Astrocyte of the spinal cord (primary cell): Measurements from ENCODE around the gene ETNK2.
"Not testable (repeated sequence)": the region's sequence is repeated elsewhere in the genome, so short reads cannot be mapped to it uniquely, and the experiment has no call there.

ENCODE experiments used
- DNase-seq: peaks from one replicate; pipeline ENCODE4 v3.0.0; 2011; ENCODE audit warnings: low read depth, low spot score
- H3K4me3 ChIP-seq: 2 replicates; pipeline ENCODE4 v1.5.1; 2011; ENCODE audit warnings: low read depth, mild to moderate bottlenecking, low read length, moderate library complexity
- in situ Hi-C: cut with HindIII; loops from 2 replicates; pipeline ENCODE4 v1.10.0; 2017; ENCODE audit warnings: low sequenced_read_pairs
- TF ChIP-seq, protein P1 (sequence below): IDR thresholded peaks from 2 replicates; pipeline ENCODE4 v1.5.1; 2012; ENCODE audit warnings: low read depth, mild to moderate bottlenecking, low read length, inconsistent platforms

Gene ETNK2

GRCh38 chr1:204104331-204105130 lies 47.3 kb downstream of the ETNK2 start:
- no peak overlapping the region for H3K4me3 ChIP-seq

GRCh38 chr1:204103431-204103741 lies 48.5 kb downstream of the ETNK2 start:
- H3K4me3 ChIP-seq: no peak overlapping the region
- DNase-seq: no peak
- in situ Hi-C loops: no loop called here
- TF ChIP-seq, protein P1, sequence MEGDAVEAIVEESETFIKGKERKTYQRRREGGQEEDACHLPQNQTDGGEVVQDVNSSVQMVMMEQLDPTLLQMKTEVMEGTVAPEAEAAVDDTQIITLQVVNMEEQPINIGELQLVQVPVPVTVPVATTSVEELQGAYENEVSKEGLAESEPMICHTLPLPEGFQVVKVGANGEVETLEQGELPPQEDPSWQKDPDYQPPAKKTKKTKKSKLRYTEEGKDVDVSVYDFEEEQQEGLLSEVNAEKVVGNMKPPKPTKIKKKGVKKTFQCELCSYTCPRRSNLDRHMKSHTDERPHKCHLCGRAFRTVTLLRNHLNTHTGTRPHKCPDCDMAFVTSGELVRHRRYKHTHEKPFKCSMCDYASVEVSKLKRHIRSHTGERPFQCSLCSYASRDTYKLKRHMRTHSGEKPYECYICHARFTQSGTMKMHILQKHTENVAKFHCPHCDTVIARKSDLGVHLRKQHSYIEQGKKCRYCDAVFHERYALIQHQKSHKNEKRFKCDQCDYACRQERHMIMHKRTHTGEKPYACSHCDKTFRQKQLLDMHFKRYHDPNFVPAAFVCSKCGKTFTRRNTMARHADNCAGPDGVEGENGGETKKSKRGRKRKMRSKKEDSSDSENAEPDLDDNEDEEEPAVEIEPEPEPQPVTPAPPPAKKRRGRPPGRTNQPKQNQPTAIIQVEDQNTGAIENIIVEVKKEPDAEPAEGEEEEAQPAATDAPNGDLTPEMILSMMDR: no peak

More at GRCh38 chr1:204104331-204105130, 47.3 kb downstream of the ETNK2 start:
- in situ Hi-C loops: no loop called here
- TF ChIP-seq, protein P1: no peak
- DNase-seq: no peak

DNA sequence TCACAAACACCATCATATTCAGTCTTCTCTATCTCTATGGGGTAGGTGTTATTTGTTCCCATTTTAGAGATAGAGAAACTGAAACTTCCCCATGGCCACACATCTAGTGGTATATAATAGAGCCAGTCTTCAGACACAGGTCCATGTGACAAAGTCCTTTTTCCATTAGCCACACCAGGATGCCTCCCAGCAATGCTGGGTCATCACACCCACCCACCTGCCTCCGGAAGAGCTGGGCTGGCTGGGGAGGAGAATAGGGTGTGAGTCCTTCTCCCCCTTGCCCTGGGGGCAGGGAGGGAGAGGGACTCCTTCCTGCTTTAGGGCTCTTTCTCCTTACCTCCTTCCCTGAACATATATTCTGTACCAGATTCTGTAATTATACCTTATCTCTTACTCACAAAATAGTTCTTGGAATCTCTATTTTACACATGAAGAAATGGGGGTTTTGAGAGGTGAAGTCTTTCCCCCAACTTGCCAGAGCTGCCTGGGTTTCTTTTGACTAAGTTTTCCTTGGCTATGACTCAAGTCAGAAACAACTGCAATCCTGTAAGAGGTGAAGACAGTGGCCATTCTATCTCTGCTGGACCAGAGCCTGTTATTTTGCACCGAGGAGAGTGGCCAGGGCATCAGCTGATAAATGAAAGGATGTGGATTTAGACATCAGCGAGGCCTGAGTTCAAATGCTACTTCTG lies 49.0 kb downstream of the ETNK2 start:
- TF ChIP-seq, protein P1: no peak
- in situ Hi-C loops: no loop called here
- no peak for DNase-seq
- H3K4me3 ChIP-seq: no peak overlapping the region

- no peak for DNase-seq
- in situ Hi-C loops: no loop called here
- TF ChIP-seq, protein P1: no peak
- no peak overlapping the region for H3K4me3 ChIP-seq
Measured at GRCh38 chr1:204102029-204102611, 49.7 kb downstream of the ETNK2 start.

DNA sequence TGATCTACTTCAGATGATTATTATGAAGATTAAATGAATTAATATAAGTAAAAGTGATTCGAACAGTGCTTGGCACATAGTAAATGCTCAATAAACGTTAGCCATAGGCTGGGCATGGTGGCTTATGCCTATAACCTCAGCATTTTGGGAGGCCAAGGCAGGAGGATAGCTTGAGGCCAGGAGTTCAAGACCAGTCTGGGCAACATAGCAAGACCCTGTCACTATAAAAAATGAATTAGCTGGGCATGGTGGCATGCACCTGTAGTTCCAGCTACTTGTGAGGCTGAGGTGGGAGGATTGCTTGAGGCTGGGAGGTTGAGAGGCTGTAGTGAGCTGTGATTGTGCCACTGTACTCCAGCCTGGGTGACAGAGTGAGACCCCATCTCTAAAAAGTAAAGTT lies 52.1 kb downstream of the ETNK2 start:
- in situ Hi-C loops, DNase-seq, H3K4me3 ChIP-seq: not testable (repeated sequence)

DNA sequence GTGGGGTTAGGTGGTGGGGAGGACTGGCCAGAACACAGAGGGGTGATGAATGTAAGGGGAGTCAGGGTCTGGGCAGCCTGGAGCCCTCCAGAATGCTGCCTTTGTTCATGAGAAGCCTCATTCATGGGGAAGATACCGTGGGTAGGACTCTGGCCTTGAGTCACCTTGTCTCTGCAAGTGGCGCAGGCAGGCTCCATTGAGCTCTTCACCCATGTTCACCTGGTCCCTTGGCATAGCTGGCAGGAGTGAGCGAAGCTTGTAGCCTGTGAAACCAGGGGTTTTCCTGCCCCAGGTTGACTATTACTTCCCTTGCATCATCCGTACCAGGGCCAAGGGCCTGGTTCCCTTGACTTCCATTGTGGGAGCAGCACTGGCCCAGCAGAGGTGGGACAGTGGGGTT lies 53.2 kb downstream of the ETNK2 start:
- no peak for DNase-seq
- in situ Hi-C loops: no loop called here
- H3K4me3 ChIP-seq: no peak overlapping the region
- TF ChIP-seq, protein P1: no peak

DNA sequence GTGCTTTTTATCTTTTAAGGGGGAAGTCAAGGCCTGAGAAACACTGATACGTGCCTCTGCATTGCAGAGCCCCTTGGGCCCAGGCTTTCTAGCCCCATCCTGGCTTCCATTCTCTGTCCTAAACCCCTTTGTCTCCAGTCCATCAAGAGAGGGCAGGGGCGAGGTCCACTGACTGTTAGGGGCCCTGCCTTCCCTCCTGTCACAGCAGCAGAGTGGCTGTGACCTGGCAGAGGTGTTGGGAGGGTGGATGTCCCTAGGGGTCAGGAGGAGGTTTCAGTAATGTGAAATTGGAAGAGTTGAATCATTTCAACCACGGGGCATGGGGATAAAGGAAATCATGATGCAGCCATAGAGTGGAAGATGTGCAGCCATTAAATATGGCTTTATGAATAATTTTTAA lies 54.9 kb downstream of the ETNK2 start:
- in situ Hi-C loops: no loop called here
- no peak overlapping the region for H3K4me3 ChIP-seq
- TF ChIP-seq, protein P1: no peak
- DNase-seq: no peak
